GM12874 (cell line): ENCODE results near the gene SMAD6.

ENCODE experiments used
- TF ChIP-seq, protein P1 (sequence below): IDR thresholded peaks from 2 replicates; pipeline ENCODE4 v1.5.1; 2011; ENCODE audit warnings: low read depth, mild to moderate bottlenecking, control low read depth, low read length, moderate library complexity; ENCODE audit not compliant: insufficient read depth

The SMAD6 gene

GRCh38 chr15:66746231-66746605, 44.2 kb downstream of the SMAD6 start:
- TF ChIP-seq, protein P1, sequence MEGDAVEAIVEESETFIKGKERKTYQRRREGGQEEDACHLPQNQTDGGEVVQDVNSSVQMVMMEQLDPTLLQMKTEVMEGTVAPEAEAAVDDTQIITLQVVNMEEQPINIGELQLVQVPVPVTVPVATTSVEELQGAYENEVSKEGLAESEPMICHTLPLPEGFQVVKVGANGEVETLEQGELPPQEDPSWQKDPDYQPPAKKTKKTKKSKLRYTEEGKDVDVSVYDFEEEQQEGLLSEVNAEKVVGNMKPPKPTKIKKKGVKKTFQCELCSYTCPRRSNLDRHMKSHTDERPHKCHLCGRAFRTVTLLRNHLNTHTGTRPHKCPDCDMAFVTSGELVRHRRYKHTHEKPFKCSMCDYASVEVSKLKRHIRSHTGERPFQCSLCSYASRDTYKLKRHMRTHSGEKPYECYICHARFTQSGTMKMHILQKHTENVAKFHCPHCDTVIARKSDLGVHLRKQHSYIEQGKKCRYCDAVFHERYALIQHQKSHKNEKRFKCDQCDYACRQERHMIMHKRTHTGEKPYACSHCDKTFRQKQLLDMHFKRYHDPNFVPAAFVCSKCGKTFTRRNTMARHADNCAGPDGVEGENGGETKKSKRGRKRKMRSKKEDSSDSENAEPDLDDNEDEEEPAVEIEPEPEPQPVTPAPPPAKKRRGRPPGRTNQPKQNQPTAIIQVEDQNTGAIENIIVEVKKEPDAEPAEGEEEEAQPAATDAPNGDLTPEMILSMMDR = no peak

- TF ChIP-seq, protein P1 = no peak
Observed at GRCh38 chr15:66747223-66747622, 45.2 kb downstream of the SMAD6 start.

GRCh38 chr15:66747886-66748707, 46.1 kb downstream of the SMAD6 start:
- TF ChIP-seq, protein P1 = no peak

GRCh38 chr15:66748708-66749035, 46.6 kb downstream of the SMAD6 start:
- TF ChIP-seq, protein P1 = no peak

- TF ChIP-seq, protein P1 = no peak
Observed at GRCh38 chr15:66749841-66750575, 48.0 kb downstream of the SMAD6 start.

DNA sequence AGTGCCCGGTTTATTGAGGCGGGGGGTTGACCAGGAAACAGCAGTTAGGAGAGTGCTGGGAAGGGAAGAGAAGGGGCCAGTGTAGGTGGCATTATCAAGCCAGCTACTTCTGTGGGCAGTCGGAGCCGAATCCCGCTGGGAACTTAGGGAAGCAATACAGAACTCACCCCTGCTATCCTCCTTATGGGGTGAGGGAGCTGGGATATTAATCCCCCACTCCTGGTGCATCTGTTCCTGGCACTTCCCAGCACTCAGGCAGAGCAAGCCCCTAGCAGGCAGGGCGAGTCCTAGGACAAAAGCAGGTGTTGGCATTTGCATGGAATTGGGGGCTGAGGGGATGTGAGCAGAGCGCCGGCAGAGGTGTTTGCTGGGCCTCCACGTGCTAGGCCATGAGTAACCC, 48.6 kb downstream of the SMAD6 start:
- TF ChIP-seq, protein P1 = no peak

- TF ChIP-seq, protein P1 = no peak
Observed at GRCh38 chr15:66751579-66751978, 49.5 kb downstream of the SMAD6 start.
